Right kidney (tissue), 1 donor: Measurements from ENCODE around the gene P2RY6.
"Not testable (repeated sequence)": the region's sequence is repeated elsewhere in the genome, so short reads cannot be mapped to it uniquely, and the experiment has no call there.

Experiments
- DNase-seq: peaks from one replicate; pipeline ENCODE4 v3.0.0-alpha.2; 2016

P2RY6 gene

DNA sequence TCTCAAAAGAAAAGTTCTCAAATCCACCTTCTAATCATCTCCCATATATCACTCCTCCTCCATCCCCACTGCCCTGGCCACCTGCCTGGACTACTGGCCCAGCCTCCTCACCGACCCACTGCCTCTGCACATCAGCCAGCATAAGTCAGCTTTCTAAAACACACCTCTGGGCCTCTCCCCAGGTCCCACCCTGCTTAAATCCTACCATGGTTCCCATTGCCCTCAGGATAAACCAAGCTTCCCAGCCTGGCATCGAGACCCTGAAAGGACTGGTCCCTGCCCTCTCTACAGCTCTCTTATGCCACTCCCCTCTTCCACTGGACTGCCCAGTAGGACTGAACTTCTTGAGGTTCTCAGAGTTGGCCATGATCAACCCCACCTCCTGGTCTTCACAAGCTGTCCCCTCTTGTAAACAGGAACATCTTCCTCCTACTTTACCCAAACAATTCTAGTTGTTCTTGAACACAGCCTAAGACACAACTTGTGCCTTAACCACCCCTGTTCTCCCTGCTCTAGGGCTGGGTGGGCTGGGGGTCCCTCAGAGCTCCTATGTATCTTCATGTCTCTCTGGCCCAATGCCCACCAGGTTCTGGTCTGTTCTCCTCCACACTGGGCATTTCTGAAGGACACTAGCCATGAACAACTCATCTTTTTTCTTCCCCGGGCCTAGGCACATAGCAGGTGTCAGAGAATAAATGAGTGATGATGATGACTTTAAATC, 12.6 kb upstream of the P2RY6 start:
- DNase-seq = no peak

DNA sequence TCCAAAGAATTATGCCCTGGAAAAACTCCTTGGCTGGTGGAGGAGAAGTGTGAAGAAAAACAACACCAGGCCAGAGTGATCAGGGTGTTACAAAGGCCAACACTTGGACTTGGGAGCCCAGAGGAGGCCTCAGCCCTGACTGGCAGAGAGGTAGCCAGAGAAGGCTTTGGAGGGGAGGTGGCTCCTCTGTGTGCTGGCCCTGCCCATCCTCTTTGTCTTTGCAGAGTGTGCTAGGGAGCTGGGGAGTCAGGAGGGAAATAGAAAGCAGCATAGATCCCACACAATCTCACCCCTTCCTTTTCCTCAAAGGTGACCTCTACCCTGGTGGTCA, 12.0 kb upstream of the P2RY6 start:
- no peak for DNase-seq

DNA sequence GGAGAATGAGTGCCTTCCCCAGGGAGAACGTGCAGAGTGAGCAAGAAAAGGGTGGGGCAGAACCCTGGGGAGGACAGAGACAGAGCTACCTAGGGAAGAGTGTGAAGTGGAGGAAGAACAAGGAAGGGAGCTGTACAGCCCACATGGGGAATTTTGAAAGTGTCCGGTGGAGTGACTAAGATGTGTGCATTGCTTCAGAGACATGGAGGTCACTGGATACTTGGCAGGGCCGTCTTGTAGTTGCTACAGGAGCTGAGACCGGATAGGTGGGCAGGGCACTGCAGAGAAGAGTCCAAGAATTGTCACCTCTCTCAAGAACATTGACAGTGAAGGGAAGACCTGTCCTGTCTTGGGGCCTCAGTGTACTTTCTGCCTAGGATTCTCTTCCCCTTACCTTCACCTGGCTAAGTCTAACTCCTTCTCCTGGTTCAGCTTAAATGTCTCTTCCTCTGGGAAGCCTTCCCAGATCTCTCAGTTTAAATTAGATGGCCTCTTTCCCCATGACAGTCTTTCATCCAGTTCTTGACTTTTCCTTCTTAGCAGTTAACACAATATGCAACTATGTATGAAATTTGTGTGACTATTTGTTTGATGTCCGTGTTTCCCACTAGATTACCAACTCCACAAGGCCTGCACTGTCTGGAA, 9.2 kb upstream of the P2RY6 start:
- no peak for DNase-seq

GRCh38 chr11:73263640-73264039, 8.5 kb upstream of the P2RY6 start:
- no peak for DNase-seq

DNA sequence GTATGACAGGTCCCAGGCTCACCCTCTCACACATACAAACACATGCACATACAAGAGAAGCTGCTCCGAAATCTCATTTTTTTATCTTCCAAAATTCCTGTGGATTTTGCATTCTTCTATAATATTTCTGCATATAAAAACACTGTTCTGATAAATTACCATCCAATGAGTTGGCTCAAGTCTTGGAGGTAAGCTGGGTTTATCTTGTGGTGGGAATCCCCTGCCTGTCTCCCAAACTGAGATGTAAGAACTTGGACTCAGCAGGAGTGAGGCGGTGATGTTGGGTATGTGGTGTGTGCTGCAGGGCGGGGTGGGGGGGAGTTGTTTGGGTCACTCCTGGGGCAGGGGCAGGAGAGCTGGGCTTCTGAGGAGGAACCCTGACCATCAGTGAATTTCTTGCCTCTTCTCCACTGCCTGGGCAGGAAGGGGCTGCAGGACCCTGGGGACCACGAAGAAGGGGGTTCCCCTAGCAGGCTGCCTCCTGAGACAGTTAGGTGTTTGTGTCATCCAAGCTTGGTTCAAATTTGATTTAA, 6.8 kb upstream of the P2RY6 start:
- no peak for DNase-seq

DNA sequence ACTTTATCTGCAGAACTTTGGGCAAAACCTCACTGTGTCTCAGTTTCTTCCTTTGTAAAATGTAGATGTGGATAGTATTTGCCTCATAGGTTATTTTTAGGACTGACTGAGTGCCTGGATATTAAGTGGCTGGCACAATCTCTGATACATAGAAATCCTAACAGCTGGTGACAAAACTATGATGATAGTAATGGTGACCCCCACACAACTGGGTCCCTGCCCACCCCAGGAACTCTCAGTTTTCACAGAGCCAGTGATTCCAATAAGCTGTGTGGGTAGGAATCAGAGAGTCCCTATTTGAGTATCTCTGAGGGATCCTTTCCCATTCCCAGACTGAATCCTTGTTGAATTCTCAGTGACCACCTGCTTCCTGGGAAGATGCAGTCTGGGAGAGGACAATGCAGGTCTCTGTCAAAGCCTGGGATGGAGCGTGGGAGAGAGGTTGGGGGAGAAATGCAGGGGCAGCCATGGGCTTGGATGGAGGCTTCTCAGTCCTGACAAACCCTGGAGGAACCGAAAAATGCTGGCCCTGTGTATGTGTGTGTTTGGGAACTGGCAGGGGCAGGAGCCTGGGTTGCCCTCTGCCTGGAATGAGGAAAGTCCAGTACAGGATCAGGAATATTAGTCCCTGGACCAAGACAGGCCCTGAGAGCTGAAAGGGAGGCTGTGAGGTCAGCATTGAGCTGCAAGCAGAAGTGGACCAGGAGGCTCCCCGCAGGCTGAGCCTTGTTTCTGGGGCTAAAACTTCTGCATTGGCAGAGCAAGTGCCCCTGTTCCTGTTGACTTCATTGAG, 6.1 kb upstream of the P2RY6 start:
- no peak for DNase-seq

- DNase-seq = no peak
Observed at GRCh38 chr11:73266646-73267020, 5.5 kb upstream of the P2RY6 start.

DNA sequence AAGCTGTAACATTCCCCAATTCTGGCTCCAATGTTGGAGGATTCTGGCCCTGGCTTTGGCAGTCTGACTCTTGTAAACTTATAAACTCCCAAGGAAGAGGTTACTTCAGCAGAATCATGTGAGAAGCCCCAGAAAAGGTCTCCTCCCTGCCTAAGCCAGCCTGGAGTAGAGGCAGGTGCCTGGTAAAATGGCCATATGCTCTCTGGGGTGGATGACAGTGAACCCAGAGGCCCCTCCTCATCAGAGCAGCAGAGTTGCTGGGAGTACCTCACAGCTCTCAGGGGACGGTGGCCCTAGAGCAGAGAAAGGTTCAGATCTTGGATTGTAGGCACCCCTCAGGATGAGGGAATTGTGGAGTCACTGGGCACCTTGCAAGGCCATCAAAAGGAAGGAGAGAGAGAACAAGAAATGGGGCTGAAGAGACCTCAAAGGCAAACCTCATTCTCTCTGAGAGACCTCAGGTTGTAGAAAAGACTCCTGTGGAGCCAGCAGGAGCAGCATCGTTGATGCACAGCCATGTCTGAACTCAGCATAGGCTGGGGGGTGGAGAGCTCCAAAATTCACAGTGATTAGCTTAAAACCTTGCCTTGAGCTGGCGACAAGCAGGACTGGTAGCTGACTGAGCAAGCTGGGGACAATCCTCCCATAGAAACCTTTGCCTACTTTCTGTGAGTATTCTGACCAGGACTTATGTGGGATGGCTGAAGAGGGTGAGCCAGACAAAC, 4.9 kb upstream of the P2RY6 start:
- DNase-seq = no peak

DNA sequence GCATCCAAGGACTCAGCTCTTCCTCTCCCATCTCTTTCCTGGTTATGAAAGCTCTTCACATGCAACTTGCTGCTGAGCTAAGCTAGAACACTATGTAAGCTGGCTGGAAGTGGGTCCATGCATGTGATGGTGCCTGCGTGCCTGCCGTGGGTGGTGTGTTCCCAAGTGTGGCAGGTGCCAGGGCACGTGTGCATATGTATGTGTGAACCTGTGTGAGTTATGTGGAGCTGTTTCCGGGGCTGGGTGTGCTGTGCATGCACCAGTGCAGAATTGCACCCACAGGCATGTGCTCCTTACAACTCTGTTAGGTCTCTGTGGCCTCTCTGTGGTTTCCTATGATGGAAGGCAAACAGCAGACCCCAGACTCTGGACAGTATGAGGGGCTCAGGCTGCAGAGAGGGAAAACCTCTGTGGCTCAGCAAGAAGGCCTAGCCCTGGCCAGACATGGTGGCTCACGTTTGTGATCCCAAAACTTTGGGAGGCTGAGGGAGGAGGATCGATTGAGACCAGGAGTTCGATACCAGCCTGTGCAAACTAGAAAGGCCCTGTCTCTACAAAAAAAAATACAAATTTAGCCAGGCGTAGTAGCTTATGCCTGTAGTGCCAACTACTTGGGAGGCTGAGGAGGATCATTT, 4.1 kb upstream of the P2RY6 start:
- DNase-seq = no peak

- no peak for DNase-seq
Observed at GRCh38 chr11:73268671-73269271, 3.4 kb upstream of the P2RY6 start.

- DNase-seq = no peak
Observed at GRCh38 chr11:73269459-73270015, 2.6 kb upstream of the P2RY6 start.

DNA sequence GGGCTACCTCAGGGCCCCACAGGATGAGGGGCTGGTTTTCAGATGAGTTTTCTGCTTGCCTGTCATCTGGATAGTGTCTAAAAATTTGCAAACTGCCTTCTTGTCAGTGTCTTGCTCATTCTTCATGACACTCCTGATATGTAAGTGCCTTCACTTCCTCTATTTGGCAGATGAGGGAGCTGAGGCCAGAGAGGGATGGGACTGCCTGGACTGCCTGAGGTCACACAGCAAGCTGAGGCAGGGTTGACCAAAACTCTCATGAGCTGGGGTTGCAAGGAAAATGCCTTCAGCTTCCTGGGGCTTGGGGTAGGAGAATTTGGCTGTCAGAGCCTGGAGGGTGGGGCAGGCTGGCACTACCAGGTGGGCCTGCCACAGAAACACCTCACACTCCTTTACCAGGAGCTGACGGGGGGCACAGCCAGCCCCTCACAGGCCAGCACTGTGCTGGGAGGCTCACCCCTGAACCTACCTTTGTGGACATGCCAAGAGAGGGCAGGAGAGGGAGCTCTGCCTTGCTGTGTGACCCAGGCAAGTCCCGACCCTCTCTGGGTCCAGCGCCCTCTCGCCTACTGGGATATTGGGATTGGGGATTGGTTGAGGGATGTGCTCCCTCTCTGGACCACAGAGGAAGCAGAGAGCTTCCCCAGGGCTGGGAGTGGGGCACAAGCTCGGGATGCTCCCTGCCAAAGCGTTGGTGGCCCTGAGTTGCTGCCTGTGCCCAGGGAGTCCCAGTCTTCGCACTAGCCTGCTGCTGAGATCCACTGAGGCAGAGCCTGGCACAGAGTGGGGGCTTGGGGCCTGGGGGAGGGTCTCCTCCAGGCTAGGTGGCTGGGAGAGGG, 1.9 kb upstream of the P2RY6 start:
- no peak for DNase-seq

- DNase-seq = no peak
Observed at GRCh38 chr11:73270855-73271477, 1.2 kb upstream of the P2RY6 start.

GRCh38 chr11:73271478-73271865, 666 bp upstream of the P2RY6 start:
- not testable (repeated sequence) for DNase-seq

GRCh38 chr11:73272680-73273038, 521 bp downstream of the P2RY6 start:
- no peak for DNase-seq

DNA sequence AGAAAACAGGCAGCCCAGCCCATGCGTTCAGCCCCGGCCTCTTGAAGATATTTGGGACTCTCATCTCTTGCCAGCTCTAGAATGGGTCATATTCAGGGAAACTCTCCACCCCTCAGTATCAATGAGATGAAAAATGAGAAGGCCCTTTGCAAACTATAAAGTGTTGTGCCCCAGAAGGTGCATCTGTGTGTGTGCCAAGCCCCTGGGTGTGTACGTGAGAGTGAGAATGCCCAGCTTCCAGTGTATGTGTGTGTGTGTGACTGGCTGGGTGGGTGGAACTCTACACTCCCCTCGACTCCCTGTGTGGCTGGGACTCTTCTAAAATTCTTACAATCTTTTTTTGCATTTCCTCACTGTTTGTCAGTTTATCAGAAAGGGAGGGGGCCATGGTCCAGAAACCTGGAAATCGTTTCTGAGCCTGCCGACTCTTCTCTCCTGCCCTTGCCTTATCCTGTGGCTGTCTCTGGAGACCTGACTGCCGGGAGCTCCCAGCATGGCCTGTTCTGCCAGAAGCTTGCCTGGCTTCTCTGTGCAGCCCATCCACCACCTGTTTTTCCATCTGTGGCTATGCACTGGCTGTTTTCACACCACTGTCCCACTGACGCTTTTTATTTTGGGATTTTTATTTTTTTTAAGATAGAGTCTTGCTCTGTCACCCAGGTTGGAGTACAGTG, 1.2 kb downstream of the P2RY6 start:
- no peak for DNase-seq

DNA sequence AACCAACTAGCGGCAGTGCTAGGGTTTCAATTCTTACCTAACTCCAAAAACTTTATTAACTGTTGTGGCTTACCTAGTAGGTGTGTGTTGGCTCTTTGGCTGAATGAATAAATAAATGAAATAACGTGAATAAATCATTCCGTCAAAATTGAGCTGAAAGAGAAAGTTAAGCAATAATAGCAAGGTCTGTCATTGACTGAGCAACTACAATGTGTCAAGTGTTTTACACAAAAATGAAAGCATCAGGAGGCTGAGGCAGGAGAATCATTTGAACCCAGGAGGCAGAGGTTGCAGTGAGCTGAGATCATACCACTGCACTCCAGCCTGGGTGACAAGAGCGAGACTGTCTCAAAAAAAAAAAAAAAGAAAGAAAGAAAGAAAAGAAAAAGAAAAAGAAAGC, 2.1 kb downstream of the P2RY6 start:
- not testable (repeated sequence) for DNase-seq

DNA sequence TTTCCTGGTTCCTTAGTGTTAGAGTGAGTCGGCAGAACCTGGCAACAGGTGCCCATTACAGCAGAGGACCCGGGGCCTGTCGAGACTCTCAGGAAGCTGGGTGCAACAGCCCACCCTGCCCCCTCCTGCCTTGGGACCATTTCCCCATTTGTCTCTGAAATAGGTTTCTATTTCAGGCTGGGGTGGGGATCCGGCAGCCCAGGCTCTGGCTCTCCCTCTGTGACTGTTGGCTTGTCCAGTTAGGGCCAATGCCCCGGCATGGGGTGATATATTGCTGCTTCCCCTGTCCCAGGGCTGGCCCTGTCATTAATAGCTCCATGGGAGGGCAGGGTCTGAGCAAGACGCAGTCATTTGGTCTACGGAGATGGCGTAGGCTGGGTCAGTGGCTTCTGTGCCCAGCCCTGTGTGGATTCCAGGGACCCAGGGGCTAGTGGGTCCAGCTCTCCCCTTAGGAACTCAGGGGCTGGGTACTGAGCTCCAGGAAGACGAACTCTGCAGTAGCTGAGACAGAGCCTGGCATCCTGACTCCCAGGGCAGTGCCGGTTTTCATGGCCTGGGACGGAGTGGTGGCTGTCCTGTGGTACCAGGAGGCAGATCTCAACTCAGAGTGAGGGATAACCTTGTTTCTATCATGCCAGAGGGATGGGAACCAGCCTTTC, 2.7 kb downstream of the P2RY6 start:
- no peak for DNase-seq

- DNase-seq = no peak
Observed at GRCh38 chr11:73275381-73275750, 3.2 kb downstream of the P2RY6 start.
